ENCODE data around the gene CNEP1R1. TPM values are rescaled to one million over a fixed set of nuclear protein-coding genes. Genes with fewer than 3 reads are reported as not detected.

The CNEP1R1 gene
- total RNA-seq, 1 experiment from 2014 or later, result 18.5 TPM

DNA sequence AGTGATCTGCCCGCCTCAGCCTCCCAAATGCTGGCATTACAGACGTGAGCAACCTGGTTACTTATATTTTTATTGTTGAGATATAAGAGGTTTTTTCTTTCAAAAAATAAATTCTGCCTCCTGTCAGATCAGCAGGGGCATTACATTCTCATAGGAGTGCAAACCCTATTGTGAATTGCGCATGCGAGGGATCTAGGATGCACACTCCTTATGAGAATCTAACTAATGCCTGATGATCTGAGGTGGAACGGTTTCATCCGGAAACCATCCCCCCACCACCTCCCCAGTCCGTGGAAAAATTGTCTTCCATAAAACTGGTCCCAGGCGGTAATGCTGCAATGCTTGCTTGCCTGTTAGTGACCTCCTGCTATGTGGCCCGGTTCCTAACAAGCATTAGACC, 7.5 kb upstream of the CNEP1R1 start:
- Mint-ChIP-seq H3K9me3 (no peaks in the 10 kb centered on the region), H3K36me3 (ENCODE audit: insufficient read depth in 1 of 3, low read depth in 3 of 3) (no peaks in the 10 kb centered on the region), H3K4me1 (peaks cover 9 to 10% of the 10 kb centered on the region in 2 experiments), H3K27me3 (ENCODE audit: low read depth) (peaks cover 1% of the 10 kb centered on the region; the same call in 1 of the 2 replicates), H3K27ac (no peak overlapping the region), H3K4me3 (no peak overlapping the region)
- no peak for TF ChIP-seq CTCF (conservative IDR thresholded peaks at IDR 0.05)
- Histone ChIP-seq H2AFZ (ENCODE audit: low read length) (no peak overlapping the region), H3K79me2 (ENCODE audit: insufficient read depth, low read length) (no peaks in the 10 kb centered on the region), H2AK5ac (ENCODE audit: insufficient read length, low read length) (no peak overlapping the region), H3T11ph (ENCODE audit: low read length) (no peak overlapping the region), H3K27me3 (ENCODE audit: insufficient read depth, low read length) (no peaks in the 10 kb centered on the region), H4K91ac (ENCODE audit: insufficient read length, low read depth, low read length) (no peak overlapping the region), H4K20me1 (ENCODE audit: control insufficient read depth, insufficient read depth, insufficient read length) (no peaks in the 10 kb centered on the region), H3K23ac (ENCODE audit: insufficient read length, low read depth, low read length) (no peak overlapping the region), H2BK15ac (ENCODE audit: low read depth, low read length) (no peak overlapping the region), H3K18ac (ENCODE audit: insufficient read length, low read depth, low read length) (no peak overlapping the region), H3K14ac (ENCODE audit: insufficient read depth, low read length) (no peak overlapping the region), H3K79me1 (ENCODE audit: insufficient read depth, low read depth, low read length, poor library complexity, severe bottlenecking) (no peaks in the 10 kb centered on the region), H3K4me2 (ENCODE audit: insufficient read depth, insufficient read length, low read length) (no peak overlapping the region), H3K56ac (ENCODE audit: insufficient read length, low read depth, low read length) (no peak overlapping the region), H4K8ac (replicated peaks; ENCODE audit: insufficient read length, low read depth, low read length) (no peak overlapping the region), H3K27ac (ENCODE audit: insufficient read length, low read depth, low read length) (no peak overlapping the region), H2BK20ac (ENCODE audit: low read depth, low read length, poor library complexity, severe bottlenecking) (no peak overlapping the region), H2BK12ac (ENCODE audit: insufficient read length, low read depth, low read length) (no peak overlapping the region), H3K23me2 (ENCODE audit: insufficient read length, low read depth, low read length, poor library complexity, severe bottlenecking) (no peaks in the 10 kb centered on the region), H4K5ac (ENCODE audit: insufficient read length, low read depth, low read length) (no peak overlapping the region), H3K4ac (ENCODE audit: low read depth, low read length) (no peak overlapping the region), H3K4me1 (ENCODE audit: insufficient read depth, low read length) (no peaks in the 10 kb centered on the region; the same call in 1 of the 2 replicates), H2BK5ac (ENCODE audit: insufficient read length, low read length) (no peak overlapping the region), H3K9ac (ENCODE audit: extremely low read depth, insufficient read length, low read length) (no peak overlapping the region), H2BK120ac (ENCODE audit: low read depth, low read length, poor library complexity, severe bottlenecking) (no peak overlapping the region), H3K9me3 (ENCODE audit: control insufficient read depth, low read depth, low read length) (no peaks in the 10 kb centered on the region)
- DNase-seq, result no peak
- WGBS (ENCODE audit: extremely low coverage, insufficient read length, low lambda C conversion rate), result no CpG with 5 or more reads among the region's 9 CpGs

All from H9 (cell line).